ENCODE measurements around the gene POU2AF1.

GRCh38 chr11:111330234-111330893 lies 48.7 kb downstream of the POU2AF1 start:
- TF ChIP-seq TAF1 (IDR thresholded peaks at IDR 0.05; ENCODE audit: low read depth) (no peak), ZBTB7A (IDR thresholded peaks at IDR 0.05; ENCODE audit: low read depth) (no peak), EGR1 (IDR thresholded peaks at IDR 0.05) (no peak), CEBPB (IDR thresholded peaks at IDR 0.05) (no peak)
- TF ChIP-seq, protein P1, sequence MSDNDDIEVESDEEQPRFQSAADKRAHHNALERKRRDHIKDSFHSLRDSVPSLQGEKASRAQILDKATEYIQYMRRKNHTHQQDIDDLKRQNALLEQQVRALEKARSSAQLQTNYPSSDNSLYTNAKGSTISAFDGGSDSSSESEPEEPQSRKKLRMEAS (IDR thresholded peaks at IDR 0.05), result no peak
